Epithelial cell of prostate (primary cell): ENCODE results near the gene SLC27A4.

Source experiments
- DNase-seq: peaks from one replicate; pipeline ENCODE4 v3.0.0-alpha.2; 2011; ENCODE audit warnings: low read depth, low spot score
- H3K27ac ChIP-seq: fragments of 450-650 bp; 2 replicates; pipeline ENCODE4 v1.5.1; 2017; ENCODE audit warnings: mild to moderate bottlenecking

The SLC27A4 gene

GRCh38 chr9:128388150-128388549 lies 47.8 kb downstream of the SLC27A4 start:
- DNase-seq: no peak
- H3K27ac ChIP-seq: no peak overlapping the region

GRCh38 chr9:128389395-128390149 lies 49.2 kb downstream of the SLC27A4 start:
- no peak for DNase-seq
- H3K27ac ChIP-seq: no peak overlapping the region

- H3K27ac ChIP-seq: no peak overlapping the region
- DNase-seq: no peak
Measured at GRCh38 chr9:128390150-128390812, 50.0 kb downstream of the SLC27A4 start.

DNA sequence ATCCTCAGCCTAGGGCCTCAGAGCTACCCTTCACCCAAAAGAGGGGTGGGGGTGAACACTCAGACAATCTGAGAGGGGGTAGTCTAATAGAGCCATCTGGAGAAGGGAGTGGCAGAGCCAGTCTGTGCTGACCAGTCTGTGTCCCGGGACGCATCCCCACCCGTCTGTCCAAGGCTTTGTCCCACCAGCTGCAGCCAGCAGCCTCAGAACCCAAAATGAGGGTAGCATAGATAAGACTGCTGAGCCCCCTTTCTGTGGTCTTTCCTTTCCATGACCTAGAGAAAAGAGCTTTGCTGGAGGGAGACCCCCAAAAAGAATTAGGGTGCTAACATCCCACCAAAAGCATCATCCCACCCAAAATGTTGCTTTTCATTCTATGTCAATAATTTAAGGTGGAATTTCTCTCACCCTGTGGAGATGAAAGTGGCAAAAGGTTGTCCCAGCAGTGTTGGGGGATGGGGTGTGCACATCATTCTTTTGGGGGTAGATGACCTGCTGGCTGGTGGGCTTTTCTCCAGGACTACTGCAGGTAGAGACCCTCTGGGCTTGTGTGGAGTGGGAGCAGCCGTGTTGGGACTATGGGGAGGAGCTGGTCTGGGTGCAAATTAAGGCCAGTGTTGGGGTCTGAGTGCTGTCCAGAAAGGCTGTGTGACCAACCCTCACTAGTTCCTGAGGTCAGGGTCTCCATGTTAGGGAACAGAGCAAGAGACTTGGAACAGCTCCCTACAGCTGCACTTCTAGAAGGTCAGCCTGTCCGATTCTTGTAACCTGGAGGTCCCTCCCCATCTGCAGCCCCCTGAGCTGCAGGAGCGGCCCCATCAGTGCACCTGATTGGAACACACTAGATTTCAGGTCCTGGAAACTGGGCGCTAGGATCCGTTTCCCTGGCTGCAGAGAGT lies 50.7 kb downstream of the SLC27A4 start:
- no peak overlapping the region for H3K27ac ChIP-seq
- no peak for DNase-seq

GRCh38 chr9:128391956-128392301 lies 51.6 kb downstream of the SLC27A4 start:
- no peak overlapping the region for H3K27ac ChIP-seq
- DNase-seq: no peak

- no peak overlapping the region for H3K27ac ChIP-seq
- DNase-seq: no peak
Measured at GRCh38 chr9:128392302-128393144, 52.2 kb downstream of the SLC27A4 start.

GRCh38 chr9:128393145-128393775 lies 52.9 kb downstream of the SLC27A4 start:
- no peak for DNase-seq
- H3K27ac ChIP-seq: no peak overlapping the region

- no peak overlapping the region for H3K27ac ChIP-seq
- DNase-seq: no peak
Measured at GRCh38 chr9:128393970-128394369, 53.6 kb downstream of the SLC27A4 start.

GRCh38 chr9:128394379-128395168 lies 54.2 kb downstream of the SLC27A4 start:
- no peak for DNase-seq
- H3K27ac ChIP-seq: no peak overlapping the region

- DNase-seq: no peak
Measured at GRCh38 chr9:128396970-128397613, 56.8 kb downstream of the SLC27A4 start.

DNA sequence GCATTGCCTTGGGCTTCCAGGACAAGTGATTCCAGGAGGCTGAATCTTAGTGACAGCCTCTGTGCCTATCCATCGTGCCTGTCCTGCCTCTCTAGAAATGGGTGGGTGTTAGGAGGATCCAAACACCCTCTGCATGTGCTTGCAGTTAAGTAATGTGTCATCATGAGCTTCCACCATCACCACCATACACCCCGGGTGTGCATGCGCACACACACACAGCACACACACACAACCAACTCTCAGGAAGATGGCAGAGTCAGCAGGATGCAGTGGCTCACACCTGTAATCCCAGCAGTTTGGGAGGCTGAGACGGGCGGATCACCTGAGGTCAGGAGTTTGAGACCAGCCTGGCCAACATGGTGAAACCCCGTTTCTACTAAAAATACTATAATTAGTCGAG lies 57.5 kb downstream of the SLC27A4 start:
- no peak overlapping the region for H3K27ac ChIP-seq
- DNase-seq: no peak

More at GRCh38 chr9:128396970-128397613, 56.8 kb downstream of the SLC27A4 start:
- no peak overlapping the region for H3K27ac ChIP-seq

DNA sequence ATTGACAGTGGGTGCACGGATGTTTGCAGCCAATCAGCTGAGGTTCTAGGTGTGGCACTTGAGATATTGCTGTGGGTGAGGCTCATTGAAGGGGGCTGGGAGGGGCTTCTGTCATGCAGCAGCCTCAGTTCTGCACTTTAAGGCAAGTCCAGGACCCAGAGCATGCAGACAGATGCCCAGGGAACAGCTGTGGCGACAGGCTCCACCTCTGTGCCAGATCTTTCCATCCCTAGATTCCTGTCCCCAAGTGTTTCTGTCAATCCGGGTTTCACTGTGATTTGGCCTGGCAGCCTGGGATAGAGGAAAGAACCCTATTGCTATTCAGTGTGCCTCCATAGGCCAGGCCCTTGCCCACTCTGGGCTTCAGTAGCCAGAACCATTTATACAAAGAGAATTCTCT lies 59.5 kb downstream of the SLC27A4 start:
- DNase-seq: no peak
- H3K27ac ChIP-seq: no peak overlapping the region

GRCh38 chr9:128404560-128404959 lies 64.2 kb downstream of the SLC27A4 start:
- DNase-seq: no peak
- no peak overlapping the region for H3K27ac ChIP-seq

GRCh38 chr9:128405077-128405779 lies 64.9 kb downstream of the SLC27A4 start:
- no peak overlapping the region for H3K27ac ChIP-seq
- no peak for DNase-seq

DNA sequence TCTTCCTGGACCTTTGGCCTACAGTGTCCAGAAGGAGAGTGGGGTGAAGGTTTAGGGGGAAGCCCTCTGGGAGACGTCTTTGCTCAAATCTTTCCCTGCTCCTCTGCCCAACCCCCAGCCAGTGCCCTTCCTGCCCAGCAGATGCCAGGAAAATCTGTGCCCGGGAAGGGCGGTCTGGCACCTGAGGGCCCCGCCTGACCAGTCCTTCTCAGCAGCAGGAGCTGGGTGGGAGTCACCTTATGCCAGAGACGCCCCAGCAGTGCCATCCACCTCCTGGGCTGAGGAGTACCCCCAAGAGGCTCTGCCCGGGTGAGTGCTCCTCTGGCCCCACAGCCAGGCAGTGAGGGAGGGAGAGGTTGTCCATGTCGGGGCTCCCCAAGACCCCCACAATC lies 65.4 kb downstream of the SLC27A4 start:
- no peak for DNase-seq
- no peak overlapping the region for H3K27ac ChIP-seq

DNA sequence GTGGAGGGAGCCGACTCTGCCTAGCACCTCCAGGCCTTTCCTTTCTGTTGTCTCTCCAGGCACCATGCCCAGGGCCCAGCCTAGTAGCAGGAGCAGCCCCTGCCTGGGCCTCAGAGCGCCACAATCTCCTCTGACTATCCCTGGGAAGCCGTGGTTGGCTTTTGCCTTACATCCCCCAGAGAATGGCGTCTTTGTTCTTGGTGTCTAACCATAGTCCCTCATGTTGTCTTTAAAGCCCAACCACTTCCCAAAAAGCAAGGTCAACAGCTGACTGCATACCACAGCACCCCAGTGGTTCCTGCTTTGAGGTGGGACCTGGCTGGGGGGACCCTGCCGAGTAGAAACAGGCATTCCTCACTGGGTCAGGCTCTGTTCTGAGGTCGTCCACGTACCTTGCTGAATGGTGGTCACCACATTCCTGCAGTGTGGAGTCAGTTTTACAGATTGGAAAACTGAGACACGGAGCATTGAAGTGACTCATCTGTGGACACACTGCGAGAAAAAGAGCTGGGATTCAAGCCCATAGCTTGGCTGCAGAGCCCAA lies 66.6 kb downstream of the SLC27A4 start:
- DNase-seq: no peak
- H3K27ac ChIP-seq: no peak overlapping the region

GRCh38 chr9:128408963-128409431 lies 68.7 kb downstream of the SLC27A4 start:
- DNase-seq: no peak
- no peak overlapping the region for H3K27ac ChIP-seq
